Measurements from ENCODE around the gene RSBN1L. TPM values are rescaled to one million over a fixed set of nuclear protein-coding genes. Genes with fewer than 3 reads are reported as not detected.

RSBN1L gene
- total RNA-seq, 1 experiment from 2014 or later, result 21.4 TPM

DNA sequence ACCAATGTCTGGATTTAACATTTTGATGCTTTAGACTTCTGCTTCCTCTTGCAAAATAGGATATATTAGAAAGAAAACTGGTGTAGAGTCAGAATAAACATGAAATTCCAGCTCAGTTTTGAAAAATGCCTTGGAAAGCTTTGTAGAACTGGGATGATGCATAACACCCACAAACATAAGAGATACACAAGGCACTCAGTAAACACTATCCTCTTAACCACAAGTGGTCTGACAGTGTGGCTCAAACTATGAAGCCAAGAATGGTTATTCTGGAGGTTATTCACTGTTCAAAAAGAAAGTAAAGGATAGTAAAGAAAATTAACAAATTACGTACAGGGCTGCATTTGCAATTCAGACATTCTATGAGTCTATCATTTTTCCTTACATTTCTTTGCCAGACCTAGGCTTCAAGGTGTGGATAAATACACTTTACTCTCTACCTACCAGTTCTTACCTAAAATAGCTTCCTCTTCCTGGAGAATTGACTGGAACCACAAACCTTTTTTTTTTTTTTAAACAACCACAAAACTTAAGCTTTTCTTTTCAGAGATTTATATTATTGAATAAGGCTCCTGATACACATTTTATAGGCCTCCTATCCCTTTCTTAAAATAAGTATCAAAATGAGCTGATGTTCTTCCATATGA is 9.0 kb upstream of the RSBN1L start:
- H3K4me1 ChIP-seq, result peaks cover 52% of the 10 kb centered on the region
- ChIA-PET CTCF (interaction anchor here (0.6 kb wide), 1 partner anchor 32 kb away, joined by 3 read pairs; no protein-coding TSS in a partner anchor), POLR2A (interaction anchor here (0.6 kb wide), 2 partner anchors 9 to 79 kb away, joined by 3 read pairs; no protein-coding TSS in a partner anchor)
- Mint-ChIP-seq H3K36me3 (ENCODE audit: insufficient read depth, unreplicated experiment) (peaks cover 45% of the 10 kb centered on the region), H3K4me1 (ENCODE audit: low read depth, unreplicated experiment) (peaks cover 36% of the 10 kb centered on the region), H3K9me3 (ENCODE audit: unreplicated experiment) (no peaks in the 10 kb centered on the region), H3K27ac (ENCODE audit: unreplicated experiment) (peak overlapping the region; percentile 10), H3K27me3 (ENCODE audit: insufficient read depth, unreplicated experiment) (no peaks in the 10 kb centered on the region), H3K4me3 (ENCODE audit: unreplicated experiment) (no peak overlapping the region)
- DNase-seq, result no peak
- H3K27me3 ChIP-seq (replicated peaks; ENCODE audit: control insufficient read depth, insufficient read depth, low read length), result no peaks in the 10 kb centered on the region
- no TSS peak for BruUV-seq (replicated peaks)
- H3K4me3 ChIP-seq (ENCODE audit: low read depth, low read length), result no peak overlapping the region
- H3K36me3 ChIP-seq (ENCODE audit: control insufficient read depth, insufficient read depth, low read length), result peaks cover 4% of the 10 kb centered on the region
- TF ChIP-seq, protein P1, sequence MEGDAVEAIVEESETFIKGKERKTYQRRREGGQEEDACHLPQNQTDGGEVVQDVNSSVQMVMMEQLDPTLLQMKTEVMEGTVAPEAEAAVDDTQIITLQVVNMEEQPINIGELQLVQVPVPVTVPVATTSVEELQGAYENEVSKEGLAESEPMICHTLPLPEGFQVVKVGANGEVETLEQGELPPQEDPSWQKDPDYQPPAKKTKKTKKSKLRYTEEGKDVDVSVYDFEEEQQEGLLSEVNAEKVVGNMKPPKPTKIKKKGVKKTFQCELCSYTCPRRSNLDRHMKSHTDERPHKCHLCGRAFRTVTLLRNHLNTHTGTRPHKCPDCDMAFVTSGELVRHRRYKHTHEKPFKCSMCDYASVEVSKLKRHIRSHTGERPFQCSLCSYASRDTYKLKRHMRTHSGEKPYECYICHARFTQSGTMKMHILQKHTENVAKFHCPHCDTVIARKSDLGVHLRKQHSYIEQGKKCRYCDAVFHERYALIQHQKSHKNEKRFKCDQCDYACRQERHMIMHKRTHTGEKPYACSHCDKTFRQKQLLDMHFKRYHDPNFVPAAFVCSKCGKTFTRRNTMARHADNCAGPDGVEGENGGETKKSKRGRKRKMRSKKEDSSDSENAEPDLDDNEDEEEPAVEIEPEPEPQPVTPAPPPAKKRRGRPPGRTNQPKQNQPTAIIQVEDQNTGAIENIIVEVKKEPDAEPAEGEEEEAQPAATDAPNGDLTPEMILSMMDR (IDR thresholded peaks at IDR 0.05; ENCODE audit: insufficient read depth in 1 of 2, low read depth in 1 of 2, low read length in 1 of 2, severe bottlenecking in 1 of 2, unreplicated experiment in 1 of 2), result no peak
- intact Hi-C loops (cut with micrococcal nuclease; ENCODE audit: unreplicated experiment), result no loop called here
- no peaks in the 10 kb centered on the region for H3K9me3 ChIP-seq

DNA sequence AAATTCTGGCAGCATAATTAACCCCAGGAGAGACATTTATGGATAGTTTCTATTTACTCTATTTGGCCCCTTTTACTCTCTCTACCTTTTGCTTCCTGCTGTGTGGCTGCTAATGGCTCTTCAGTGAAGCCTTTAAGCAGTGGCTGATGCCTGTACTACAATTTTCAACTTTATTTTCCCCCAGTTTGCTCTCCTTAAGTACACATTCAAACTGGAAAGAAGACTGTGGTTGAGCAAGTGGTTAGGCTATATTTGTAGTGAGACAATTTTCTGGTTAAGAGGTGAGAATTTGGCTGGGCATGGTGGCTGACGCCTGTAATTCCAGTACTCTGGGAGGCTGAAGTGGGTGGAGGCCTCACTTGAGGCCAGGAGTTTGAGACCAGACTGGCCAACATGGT is 8.5 kb upstream of the RSBN1L start:
- CTCF ChIA-PET, result no interaction called here

DNA sequence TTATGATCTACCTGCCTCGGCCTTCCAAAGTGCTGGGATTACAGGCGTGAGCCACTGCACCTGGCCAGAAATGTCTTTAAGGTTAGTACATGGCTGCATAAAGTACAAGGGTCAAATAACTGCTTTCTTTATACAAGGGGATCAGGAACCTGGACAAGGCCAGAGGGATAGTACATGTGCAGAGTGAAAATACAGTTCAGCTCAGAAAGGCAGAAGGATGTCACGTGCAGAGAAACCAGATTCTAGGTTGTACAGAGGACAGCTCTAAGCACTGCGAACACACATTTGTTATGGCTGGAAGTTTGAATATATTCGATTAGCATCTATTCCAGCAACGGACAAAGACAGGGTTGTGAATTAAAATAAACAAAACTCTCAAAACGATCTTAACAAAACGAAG is 6.0 kb upstream of the RSBN1L start:
- Histone ChIP-seq H3K9me3 (no peaks in the 10 kb centered on the region), H3K4me3 (ENCODE audit: low read depth, low read length) (no peak overlapping the region), H3K4me1 (peaks cover 49% of the 10 kb centered on the region), H3K36me3 (ENCODE audit: control insufficient read depth, insufficient read depth, low read length) (peaks cover 2% of the 10 kb centered on the region; the same call in 1 of the 2 replicates), H3K27me3 (replicated peaks; ENCODE audit: control insufficient read depth, insufficient read depth, low read length) (no peaks in the 10 kb centered on the region)
- DNase-seq, result no peak
- Mint-ChIP-seq H3K27me3 (ENCODE audit: insufficient read depth, unreplicated experiment) (no peaks in the 10 kb centered on the region), H3K4me3 (ENCODE audit: unreplicated experiment) (no peak overlapping the region), H3K9me3 (ENCODE audit: unreplicated experiment) (no peaks in the 10 kb centered on the region), H3K36me3 (ENCODE audit: insufficient read depth, unreplicated experiment) (peaks cover 41% of the 10 kb centered on the region), H3K4me1 (ENCODE audit: low read depth, unreplicated experiment) (peaks cover 44% of the 10 kb centered on the region), H3K27ac (ENCODE audit: unreplicated experiment) (no peak overlapping the region)
- TF ChIP-seq, protein P1 (IDR thresholded peaks at IDR 0.05; ENCODE audit: insufficient read depth in 1 of 2, low read depth in 1 of 2, low read length in 1 of 2, severe bottlenecking in 1 of 2, unreplicated experiment in 1 of 2), result no peak
- BruUV-seq (replicated peaks), result no TSS peak
- ChIA-PET CTCF (no interaction called here), POLR2A (no interaction called here)
- intact Hi-C loops (cut with micrococcal nuclease; ENCODE audit: unreplicated experiment), result no loop called here

More for the DNA sequence above, 8.5 kb upstream of the RSBN1L start:
- H3K4me3 ChIP-seq (ENCODE audit: low read depth, low read length), result no peak overlapping the region
- H3K4me1 ChIP-seq, result peaks cover 56% of the 10 kb centered on the region
- BruUV-seq (replicated peaks), result no TSS peak
- no peaks in the 10 kb centered on the region for H3K27me3 Mint-ChIP-seq (ENCODE audit: insufficient read depth, unreplicated experiment)
- no peaks in the 10 kb centered on the region for H3K27me3 ChIP-seq (replicated peaks; ENCODE audit: control insufficient read depth, insufficient read depth, low read length)
- H3K4me3 Mint-ChIP-seq (ENCODE audit: unreplicated experiment), result no peak overlapping the region
- intact Hi-C loops (cut with micrococcal nuclease; ENCODE audit: unreplicated experiment), result no loop called here
- no peak for DNase-seq
- H3K9me3 ChIP-seq, result no peaks in the 10 kb centered on the region
- TF ChIP-seq, protein P1 (IDR thresholded peaks at IDR 0.05; ENCODE audit: insufficient read depth in 1 of 2, low read depth in 1 of 2, low read length in 1 of 2, severe bottlenecking in 1 of 2, unreplicated experiment in 1 of 2), result no peak
- H3K36me3 ChIP-seq (ENCODE audit: control insufficient read depth, insufficient read depth, low read length), result peaks cover 4% of the 10 kb centered on the region
- no peak overlapping the region for H3K27ac Mint-ChIP-seq (ENCODE audit: unreplicated experiment)
- POLR2A ChIA-PET, result interaction anchor here (0.6 kb wide), 1 partner anchor 8 kb away, joined by 3 read pairs; no protein-coding TSS in a partner anchor
- H3K9me3 Mint-ChIP-seq (ENCODE audit: unreplicated experiment), result no peaks in the 10 kb centered on the region
- peaks cover 45% of the 10 kb centered on the region for H3K36me3 Mint-ChIP-seq (ENCODE audit: insufficient read depth, unreplicated experiment)
- peaks cover 42% of the 10 kb centered on the region for H3K4me1 Mint-ChIP-seq (ENCODE audit: low read depth, unreplicated experiment)

Data from Caco-2 (cell line).